ENCODE results near the gene FAAH.

Gene FAAH

DNA sequence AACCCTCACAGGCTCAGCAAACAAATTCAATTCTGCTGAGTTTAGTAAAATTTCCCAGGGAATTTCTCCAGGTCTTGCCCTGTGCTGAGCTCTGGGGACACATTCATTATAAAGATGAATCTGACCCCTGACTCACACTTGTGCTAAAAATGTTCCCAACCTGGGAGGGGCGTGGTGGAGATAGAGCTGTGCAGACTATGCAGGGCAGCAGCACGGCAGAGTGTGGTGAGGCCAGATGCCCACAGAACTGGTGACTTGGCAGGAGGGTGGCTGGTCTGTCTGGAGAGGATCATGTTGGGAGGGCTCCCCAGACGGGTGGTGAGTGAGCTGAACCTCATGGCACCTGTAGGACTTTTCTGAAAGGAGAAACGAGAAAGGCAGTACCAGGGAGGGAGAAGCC is 31.6 kb downstream of the FAAH start:
- Histone ChIP-seq H3K4me3 (replicated peaks; ENCODE audit: insufficient read depth, low read length) (no peak overlapping the region), H3K27me3 (ENCODE audit: insufficient read depth, poor library complexity, severe bottlenecking) (no peaks in the 10 kb centered on the region), H3K27ac (replicated peaks) (no peak overlapping the region)
- TF ChIP-seq, protein P1, sequence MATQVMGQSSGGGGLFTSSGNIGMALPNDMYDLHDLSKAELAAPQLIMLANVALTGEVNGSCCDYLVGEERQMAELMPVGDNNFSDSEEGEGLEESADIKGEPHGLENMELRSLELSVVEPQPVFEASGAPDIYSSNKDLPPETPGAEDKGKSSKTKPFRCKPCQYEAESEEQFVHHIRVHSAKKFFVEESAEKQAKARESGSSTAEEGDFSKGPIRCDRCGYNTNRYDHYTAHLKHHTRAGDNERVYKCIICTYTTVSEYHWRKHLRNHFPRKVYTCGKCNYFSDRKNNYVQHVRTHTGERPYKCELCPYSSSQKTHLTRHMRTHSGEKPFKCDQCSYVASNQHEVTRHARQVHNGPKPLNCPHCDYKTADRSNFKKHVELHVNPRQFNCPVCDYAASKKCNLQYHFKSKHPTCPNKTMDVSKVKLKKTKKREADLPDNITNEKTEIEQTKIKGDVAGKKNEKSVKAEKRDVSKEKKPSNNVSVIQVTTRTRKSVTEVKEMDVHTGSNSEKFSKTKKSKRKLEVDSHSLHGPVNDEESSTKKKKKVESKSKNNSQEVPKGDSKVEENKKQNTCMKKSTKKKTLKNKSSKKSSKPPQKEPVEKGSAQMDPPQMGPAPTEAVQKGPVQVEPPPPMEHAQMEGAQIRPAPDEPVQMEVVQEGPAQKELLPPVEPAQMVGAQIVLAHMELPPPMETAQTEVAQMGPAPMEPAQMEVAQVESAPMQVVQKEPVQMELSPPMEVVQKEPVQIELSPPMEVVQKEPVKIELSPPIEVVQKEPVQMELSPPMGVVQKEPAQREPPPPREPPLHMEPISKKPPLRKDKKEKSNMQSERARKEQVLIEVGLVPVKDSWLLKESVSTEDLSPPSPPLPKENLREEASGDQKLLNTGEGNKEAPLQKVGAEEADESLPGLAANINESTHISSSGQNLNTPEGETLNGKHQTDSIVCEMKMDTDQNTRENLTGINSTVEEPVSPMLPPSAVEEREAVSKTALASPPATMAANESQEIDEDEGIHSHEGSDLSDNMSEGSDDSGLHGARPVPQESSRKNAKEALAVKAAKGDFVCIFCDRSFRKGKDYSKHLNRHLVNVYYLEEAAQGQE (IDR thresholded peaks at IDR 0.05; ENCODE audit: insufficient replicate concordance, low read depth): no peak
- TF ChIP-seq GABPA (IDR thresholded peaks at IDR 0.05; ENCODE audit: low read depth): no peak
- TF ChIP-seq SPI1 (IDR thresholded peaks at IDR 0.05; ENCODE audit: borderline replicate concordance, low read depth): no peak
- TF ChIP-seq POLR2AphosphoS5 (IDR thresholded peaks at IDR 0.05; ENCODE audit: low read depth): no peak
- TF ChIP-seq, protein P2, sequence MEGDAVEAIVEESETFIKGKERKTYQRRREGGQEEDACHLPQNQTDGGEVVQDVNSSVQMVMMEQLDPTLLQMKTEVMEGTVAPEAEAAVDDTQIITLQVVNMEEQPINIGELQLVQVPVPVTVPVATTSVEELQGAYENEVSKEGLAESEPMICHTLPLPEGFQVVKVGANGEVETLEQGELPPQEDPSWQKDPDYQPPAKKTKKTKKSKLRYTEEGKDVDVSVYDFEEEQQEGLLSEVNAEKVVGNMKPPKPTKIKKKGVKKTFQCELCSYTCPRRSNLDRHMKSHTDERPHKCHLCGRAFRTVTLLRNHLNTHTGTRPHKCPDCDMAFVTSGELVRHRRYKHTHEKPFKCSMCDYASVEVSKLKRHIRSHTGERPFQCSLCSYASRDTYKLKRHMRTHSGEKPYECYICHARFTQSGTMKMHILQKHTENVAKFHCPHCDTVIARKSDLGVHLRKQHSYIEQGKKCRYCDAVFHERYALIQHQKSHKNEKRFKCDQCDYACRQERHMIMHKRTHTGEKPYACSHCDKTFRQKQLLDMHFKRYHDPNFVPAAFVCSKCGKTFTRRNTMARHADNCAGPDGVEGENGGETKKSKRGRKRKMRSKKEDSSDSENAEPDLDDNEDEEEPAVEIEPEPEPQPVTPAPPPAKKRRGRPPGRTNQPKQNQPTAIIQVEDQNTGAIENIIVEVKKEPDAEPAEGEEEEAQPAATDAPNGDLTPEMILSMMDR (IDR thresholded peaks at IDR 0.05; ENCODE audit: insufficient read depth, low read length): no peak
- no peak for DNase-seq (ENCODE audit: low read depth in 1 of 2, low spot score in 1 of 2)

DNA sequence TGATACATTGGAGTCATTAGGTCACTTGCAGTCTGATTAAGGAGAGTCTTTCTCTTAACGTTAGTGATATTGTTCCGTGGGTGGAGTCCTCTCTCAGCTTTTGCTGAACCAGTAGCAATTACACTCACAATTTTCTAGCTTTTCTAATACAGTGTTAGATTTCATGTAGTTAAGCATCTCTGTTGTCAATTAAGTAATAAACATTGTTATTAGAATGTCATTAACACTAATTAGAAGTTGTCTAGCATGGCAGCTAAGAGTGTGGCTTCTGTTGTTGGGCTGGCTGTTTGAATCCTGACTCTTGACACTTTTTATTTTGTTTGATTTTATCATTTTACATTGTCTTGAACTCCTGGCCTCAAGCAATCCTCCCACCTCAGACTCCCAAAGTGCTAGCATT is 33.4 kb downstream of the FAAH start:
- Histone ChIP-seq H3K4me3 (replicated peaks; ENCODE audit: insufficient read depth, low read length) (no peak overlapping the region), H3K27me3 (ENCODE audit: insufficient read depth, poor library complexity, severe bottlenecking) (no peaks in the 10 kb centered on the region), H3K27ac (replicated peaks) (no peak overlapping the region)
- TF ChIP-seq, protein P1 (IDR thresholded peaks at IDR 0.05; ENCODE audit: insufficient replicate concordance, low read depth): no peak
- TF ChIP-seq GABPA (IDR thresholded peaks at IDR 0.05; ENCODE audit: low read depth) (no peak), POLR2AphosphoS5 (IDR thresholded peaks at IDR 0.05; ENCODE audit: low read depth) (no peak), SPI1 (IDR thresholded peaks at IDR 0.05; ENCODE audit: borderline replicate concordance, low read depth) (no peak)
- TF ChIP-seq, protein P2 (IDR thresholded peaks at IDR 0.05; ENCODE audit: insufficient read depth, low read length): no peak
- no peak for DNase-seq (ENCODE audit: low read depth in 1 of 2, low spot score in 1 of 2)

DNA sequence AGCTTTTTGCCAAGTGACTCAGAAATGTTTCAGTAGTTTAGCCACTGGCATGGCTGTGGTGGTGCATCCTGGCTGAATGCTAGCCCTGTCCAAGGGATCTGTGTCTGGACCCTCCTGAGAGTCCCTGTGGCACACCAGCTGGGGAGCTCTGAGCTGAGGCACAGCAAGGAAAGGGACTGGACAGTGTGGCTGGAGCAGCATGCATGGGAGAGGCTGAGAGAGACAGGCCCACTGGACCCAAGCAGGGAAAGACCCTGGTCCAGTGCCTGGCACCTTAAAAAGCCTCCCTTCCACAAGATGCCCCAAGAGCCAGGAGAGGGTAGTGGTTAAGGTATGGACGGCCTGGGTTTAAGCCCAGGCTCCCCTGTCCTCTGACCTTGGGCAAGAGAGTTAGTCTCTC is 35.3 kb downstream of the FAAH start:
- TF ChIP-seq, protein P2 (IDR thresholded peaks at IDR 0.05; ENCODE audit: insufficient read depth, low read length): no peak
- TF ChIP-seq SPI1 (IDR thresholded peaks at IDR 0.05; ENCODE audit: borderline replicate concordance, low read depth) (no peak), POLR2AphosphoS5 (IDR thresholded peaks at IDR 0.05; ENCODE audit: low read depth) (no peak), GABPA (IDR thresholded peaks at IDR 0.05; ENCODE audit: low read depth) (no peak)
- TF ChIP-seq, protein P1 (IDR thresholded peaks at IDR 0.05; ENCODE audit: insufficient replicate concordance, low read depth): no peak
- no peak for DNase-seq (ENCODE audit: low read depth in 1 of 2, low spot score in 1 of 2)
- H3K27ac ChIP-seq (replicated peaks): no peak overlapping the region
- no peaks in the 10 kb centered on the region for H3K27me3 ChIP-seq (ENCODE audit: insufficient read depth, poor library complexity, severe bottlenecking)
- H3K4me3 ChIP-seq (replicated peaks; ENCODE audit: insufficient read depth, low read length): no peak overlapping the region

All from HL-60 (cell line).